IMR-90 (cell line): Measurements from ENCODE around the gene CDS2. TPM values are rescaled to one million over a fixed set of nuclear protein-coding genes. Genes with fewer than 3 reads are reported as not detected.

Source experiments
- ATAC-seq: fragments of 200-7000 bp; cut with Tn5 transposase; 2 replicates; pipeline ENCODE4 v1.9.1; 2020; ENCODE audit warnings: low read depth, mild to moderate bottlenecking, moderate library complexity
- BruUV-seq: library from RNA; stranded (reverse); fragments of 400-500 nt; replicated peaks from 2 replicates; lab custom pipeline; 2021; lab: Mats Ljungman, UMichigan
- CTCF ChIA-PET: fragments of 300-600 bp; formaldehyde crosslinking; extraction: SDS; loops from one replicate; lab custom pipeline; 2021; ENCODE audit warnings: antibody characterized with exemption; lab: Yijun Ruan, JAX
- POLR2A ChIA-PET: fragments of 300-600 bp; sonication (Branson Sonifier 250); formaldehyde crosslinking; loops from one replicate; lab custom pipeline; 2022; ENCODE audit warnings: antibody characterized with exemption; ENCODE audit not compliant: unreplicated experiment; lab: Charles Lee
- DNase-seq: peaks from one replicate; pipeline ENCODE4 v3.0.0; 2013
- H2AFZ ChIP-seq: replicated peaks from 2 replicates; pipeline ENCODE3; 2013; ENCODE audit warnings: low read length, mild to moderate bottlenecking; ENCODE audit not compliant: poor library complexity
- H2AK5ac ChIP-seq: 2 replicates; pipeline ENCODE4 v1.6.1; 2013; ENCODE audit warnings: low read depth, low read length, inconsistent platforms
- H2AK9ac ChIP-seq: replicated peaks from 2 replicates; pipeline ENCODE3; 2013; ENCODE audit warnings: mild to moderate bottlenecking, low read depth, low read length, moderate library complexity; ENCODE audit not compliant: poor library complexity
- H2BK120ac ChIP-seq: 2 replicates; pipeline ENCODE4 v1.6.1; 2013; ENCODE audit warnings: low read depth, low read length, inconsistent platforms
- H2BK15ac ChIP-seq: 3 replicates; pipeline ENCODE4 v1.6.1; 2013; ENCODE audit warnings: low read depth, low read length, inconsistent platforms
- H2BK20ac ChIP-seq: 2 replicates; pipeline ENCODE4 v1.6.1; 2013; ENCODE audit warnings: low read depth, mild to moderate bottlenecking, inconsistent platforms, low read length, moderate library complexity
- H2BK5ac ChIP-seq: 2 replicates; pipeline ENCODE4 v1.6.1; 2013; ENCODE audit warnings: mild to moderate bottlenecking, low read depth, low read length, inconsistent platforms; ENCODE audit not compliant: poor library complexity, severe bottlenecking
- H3K14ac ChIP-seq: replicated peaks from 2 replicates; pipeline ENCODE4 v1.6.1; 2013; ENCODE audit warnings: low read depth, low read length, inconsistent platforms
- H3K18ac ChIP-seq: 2 replicates; pipeline ENCODE4 v1.6.1; 2013; ENCODE audit warnings: low read depth, low read length, control low read depth
- H3K23ac ChIP-seq: 2 replicates; pipeline ENCODE4 v1.6.1; 2013; ENCODE audit warnings: low read depth, low read length, inconsistent platforms
- H3K27ac ChIP-seq: 2 replicates; pipeline ENCODE4 v1.5.1; 2013; ENCODE audit warnings: mild to moderate bottlenecking, control low read depth, low read length; ENCODE audit not compliant: insufficient read depth
- H3K27me3 ChIP-seq: 2 replicates; pipeline ENCODE4 v1.6.1; 2013; ENCODE audit warnings: low read length; ENCODE audit not compliant: control insufficient read depth, insufficient read depth
- H3K36me3 ChIP-seq: 2 replicates; pipeline ENCODE4 v1.6.1; 2013; ENCODE audit warnings: low read length, mixed read lengths; ENCODE audit not compliant: control insufficient read depth, insufficient read depth
- H3K4ac ChIP-seq: 2 replicates; pipeline ENCODE4 v1.6.1; 2013; ENCODE audit warnings: low read depth, low read length, inconsistent platforms
- H3K4me1 ChIP-seq: 2 replicates; pipeline ENCODE4 v1.6.1; 2013; ENCODE audit warnings: low read length, mixed read lengths; ENCODE audit not compliant: control insufficient read depth, insufficient read depth
- H3K4me2 ChIP-seq: 2 replicates; pipeline ENCODE4 v1.6.1; 2013; ENCODE audit warnings: low read depth, mild to moderate bottlenecking, control low read depth, low read length, moderate library complexity
- H3K4me3 ChIP-seq: 2 replicates; pipeline ENCODE4 v1.5.1; 2013; ENCODE audit warnings: low read depth, mild to moderate bottlenecking, control low read depth, low read length, moderate library complexity; ENCODE audit not compliant: insufficient read depth
- H3K56ac ChIP-seq: 2 replicates; pipeline ENCODE4 v1.6.1; 2013; ENCODE audit warnings: low read length, inconsistent platforms; ENCODE audit not compliant: insufficient read depth; ENCODE audit errors: extremely low read depth
- H3K79me1 ChIP-seq, 2 experiments: 2 replicates each; pipeline ENCODE4 v1.6.1; 2013; ENCODE audit warnings: low read length in 2 of 2, inconsistent platforms in 1 of 2, low read depth in 1 of 2
- H3K9ac ChIP-seq: 2 replicates; pipeline ENCODE4 v1.6.1; 2013; ENCODE audit warnings: low read depth, low read length, control low read depth
- H3K9me1 ChIP-seq: 2 replicates; pipeline ENCODE4 v1.6.1; 2013; ENCODE audit warnings: low read length, inconsistent platforms; ENCODE audit not compliant: insufficient read depth
- H3K9me3 ChIP-seq: 2 replicates; pipeline ENCODE4 v1.6.1; 2013; ENCODE audit warnings: low read length; ENCODE audit not compliant: control insufficient read depth, insufficient read depth
- H4K20me1 ChIP-seq: 2 replicates; pipeline ENCODE4 v1.6.1; 2013; ENCODE audit warnings: low read length, inconsistent platforms; ENCODE audit not compliant: insufficient read depth
- H4K5ac ChIP-seq: 2 replicates; pipeline ENCODE4 v1.6.1; 2013; ENCODE audit warnings: mild to moderate bottlenecking, low read depth, low read length, control low read depth
- H4K8ac ChIP-seq, 2 experiments: 2 replicates each; pipeline ENCODE4 v1.6.1; 2013; ENCODE audit warnings: low read depth in 2 of 2, low read length in 2 of 2, control low read depth in 1 of 2, inconsistent platforms in 1 of 2
- H4K91ac ChIP-seq: 2 replicates; pipeline ENCODE4 v1.6.1; 2013; ENCODE audit warnings: low read depth, low read length, inconsistent platforms; ENCODE audit not compliant: insufficient read depth
- BHLHE40 ChIP-seq: fragments of 150-350 bp; IDR thresholded peaks from 2 replicates; pipeline ENCODE4 v1.6.1; 2016; ENCODE audit warnings: mild to moderate bottlenecking, low read depth, low read length
- CEBPB ChIP-seq: IDR thresholded peaks from 2 replicates; pipeline ENCODE4 v1.6.1; 2012; ENCODE audit warnings: low read depth, low read length, improper control_type of control experiment
- CHD1 ChIP-seq: IDR thresholded peaks from 2 replicates; pipeline ENCODE4 v1.6.1; 2012; ENCODE audit warnings: low read depth, low read length, improper control_type of control experiment
- POLR2A ChIP-seq: IDR thresholded peaks from 2 replicates; pipeline ENCODE4 v1.6.1; 2012; ENCODE audit warnings: mild to moderate bottlenecking, low read depth, low read length
- WGBS, 2 experiments: methylation state at CpG; one replicate each; pipeline versions ENCODE4 v1.1.5 to v1.1.7; 2013; ENCODE audit warnings: missing lambda C conversion rate in 2 of 2; ENCODE audit not compliant: insufficient read length in 1 of 2; ENCODE audit errors: extremely low coverage in 2 of 2; 5-methylcytosine and 5-hydroxymethylcytosine counted together
- dilution Hi-C: fragments of 300-500 bp; cut with HindIII; formaldehyde crosslinking; loops from one replicate; pipeline ENCODE4 v1.14.3; 2018; ENCODE audit warnings: low sequenced_read_pairs; ENCODE audit not compliant: unreplicated experiment
- in situ Hi-C: fragments of 300-500 bp; cut with MboI; formaldehyde crosslinking; loops from 3 replicates; pipeline ENCODE4 v1.14.3; 2019; ENCODE audit warnings: low sequenced_read_pairs, inconsistent platforms, mixed read lengths
- intact Hi-C: fragments of 100-400 bp; cut with micrococcal nuclease; formaldehyde crosslinking; loops from 2 replicates; pipeline ENCODE4 v1.10.0; 2022
- polyA plus RNA-seq, 3 experiments: library from polyadenylated mRNA; depleted of rRNA; stranded (reverse); fragments of >200 nt; gene quantifications; 2 replicates each; pipeline ENCODE4 v1.2.3, GENCODE V29; 2012; ENCODE audit warnings: low replicate concordance in 1 of 3
- total RNA-seq: library from RNA; depleted of rRNA; stranded (reverse); fragments of >200 nt; gene quantifications from 2 replicates; pipeline ENCODE4 v1.2.3, GENCODE V29; 2012

Gene CDS2
- total and polyA plus RNA-seq, 2 of the 4 experiments (the other 2 are of a cell fraction), result 17.0 to 47.1 TPM

DNA sequence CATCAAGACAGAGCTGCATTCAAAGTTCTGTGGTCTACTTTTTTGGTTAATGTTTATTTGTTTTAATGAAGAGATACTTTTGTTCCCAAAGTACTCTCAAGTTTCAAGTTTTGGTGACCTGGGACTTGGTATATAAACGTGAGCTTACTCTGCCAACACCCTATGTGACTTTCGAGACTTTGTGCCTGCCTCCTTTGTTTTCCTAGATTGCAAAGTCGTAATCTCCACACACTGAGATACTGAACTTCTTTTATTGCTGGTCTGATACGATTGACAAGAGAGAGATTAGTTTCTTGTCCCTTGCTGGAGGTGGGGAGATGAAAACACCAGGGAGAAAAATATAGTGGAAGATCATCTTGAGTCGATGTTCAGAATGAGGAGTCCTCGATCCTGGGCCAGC is 34.9 kb upstream of the CDS2 start:
- ChIA-PET CTCF (interaction anchor here (0.7 kb wide), 1 partner anchor 14 kb away, joined by 3 read pairs; no protein-coding TSS in a partner anchor), POLR2A (no interaction called here)
- no TSS peak for BruUV-seq
- Histone ChIP-seq H3K79me1 (no peaks in the 10 kb centered on the region), H4K91ac (no peak overlapping the region), H3K4me1 (no peaks in the 10 kb centered on the region), H3K9me1 (peaks cover 2% of the 10 kb centered on the region; the same call in 1 of the 2 replicates), H3K9ac (no peak overlapping the region), H3K27me3 (no peaks in the 10 kb centered on the region), H3K14ac (no peak overlapping the region), H4K20me1 (no peaks in the 10 kb centered on the region), H2BK120ac (no peak overlapping the region), H3K4me2 (no peak overlapping the region), H2AK5ac (no peak overlapping the region), H3K4ac (no peak overlapping the region), H3K27ac (no peak overlapping the region), H2BK15ac (no peak overlapping the region), H2BK5ac (no peak overlapping the region), H3K36me3 (peaks cover 12% of the 10 kb centered on the region), H3K9me3 (no peaks in the 10 kb centered on the region), H3K18ac (no peak overlapping the region), H3K56ac (no peak overlapping the region), H3K23ac (no peak overlapping the region), H3K4me3 (no peak overlapping the region), H2AFZ (no peak overlapping the region), H2AK9ac (no peak overlapping the region), H2BK20ac (no peak overlapping the region), H4K5ac (no peak overlapping the region), H4K8ac (no peak overlapping the region)
- DNase-seq (no peak), ATAC-seq (no peak)
- TF ChIP-seq CHD1 (no peak), CEBPB (no peak), POLR2A (no peak), BHLHE40 (no peak)
- intact Hi-C loops, result no loop called here
- dilution Hi-C loops, result no loop called here
- in situ Hi-C loops, result no loop called here
- 100% methylated on average over 2 of the region's 6 CpGs; no CpG with 5 or more reads in 1 of the 2 experiments for WGBS, 2 experiments
